Neural cell (in vitro differentiated cells): Measurements from ENCODE around the gene PKP1.

Experiments
- CTCF ChIP-seq: fragments of 450-650 bp; IDR thresholded peaks from 2 replicates; pipeline ENCODE4 v1.5.1; 2014; ENCODE audit warnings: antibody characterized with exemption, mild to moderate bottlenecking, moderate library complexity; ENCODE audit not compliant: poor library complexity, severe bottlenecking
- EP300 ChIP-seq: fragments of 450-650 bp; conservative IDR thresholded peaks from 2 replicates; pipeline ENCODE4 v1.6.1; 2014; ENCODE audit warnings: antibody characterized with exemption, mild to moderate bottlenecking, moderate library complexity; ENCODE audit not compliant: poor library complexity, severe bottlenecking
- MXI1 ChIP-seq: fragments of 450-650 bp; conservative IDR thresholded peaks from 2 replicates; pipeline ENCODE4 v1.6.1; 2014; ENCODE audit warnings: antibody characterized with exemption, mild to moderate bottlenecking; ENCODE audit not compliant: poor library complexity, severe bottlenecking
- POLR2AphosphoS5 ChIP-seq: IDR thresholded peaks from 2 replicates; pipeline ENCODE4 v1.6.1; 2012
- REST ChIP-seq: IDR thresholded peaks from 2 replicates; pipeline ENCODE4 v1.6.1; 2012; ENCODE audit warnings: borderline replicate concordance

- no peak for TF ChIP-seq POLR2AphosphoS5
- TF ChIP-seq EP300: no peak
- TF ChIP-seq REST: no peak
- TF ChIP-seq CTCF: no peak
- TF ChIP-seq MXI1: no peak
These were observed 23.6 kb upstream of the PKP1 start for GRCh38 chr1:201259476-201260235.
